Measurements from ENCODE around the gene MRPL52.

Gene MRPL52

GRCh38 chr14:22883173-22883976 lies 53.7 kb downstream of the MRPL52 start, which contains the start of gene REM2:
Gene REM2, plus strand, starts transcription at chr14:22883222. Its CDS starts 66 bp downstream, at chr14:22883288.
- DNase-seq (ENCODE audit: low read depth in 3 of 3) = no peak

- no peak for DNase-seq (ENCODE audit: low read depth in 3 of 3)
Measured at GRCh38 chr14:22884076-22884737, 54.5 kb downstream of the MRPL52 start.
